ENCODE results near the gene PSMB2. TPM values are rescaled to one million over a fixed set of nuclear protein-coding genes. Genes with fewer than 3 reads are reported as not detected.
A peak's percentile ranks its signal among the peaks of the same experiment; 100 is the strongest.

The PSMB2 gene
- total and polyA plus RNA-seq, 4 donors = 26.3 to 99.6 (median 62.5) TPM

DNA sequence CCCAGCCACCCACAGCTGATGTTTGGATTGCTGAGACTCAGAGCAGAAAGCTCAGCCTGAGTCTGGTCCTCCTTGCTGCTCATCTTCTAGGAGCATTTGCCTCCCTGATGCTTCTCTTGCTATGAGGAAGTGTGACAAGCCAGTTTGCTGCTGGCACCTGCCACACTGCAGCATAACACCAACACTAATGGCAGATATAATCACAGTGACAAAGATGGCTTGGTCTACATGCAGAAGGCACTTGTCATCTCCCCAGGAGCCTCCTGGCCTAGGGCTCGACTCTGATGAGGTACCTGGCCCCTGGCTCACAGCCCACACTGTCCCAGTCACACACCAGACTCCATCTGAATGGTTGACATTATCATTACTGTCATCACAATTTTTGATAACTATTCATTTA, 13.9 kb upstream of the PSMB2 start:
- WGBS (ENCODE audit: insufficient coverage) = 30% methylated on average over 1 of the region's 1 CpG
- Histone ChIP-seq H3K36me3 (ENCODE audit: control insufficient read depth, insufficient read depth, low read length) (no peaks in the 10 kb centered on the region), H3K27ac (ENCODE audit: low read depth, low read length) (no peak overlapping the region), H3K9me3 (ENCODE audit: control insufficient read depth, insufficient read depth, low read length) (no peaks in the 10 kb centered on the region), H3K4me3 (ENCODE audit: low read depth, low read length) (no peak overlapping the region), H3K27me3 (ENCODE audit: control insufficient read depth, insufficient read depth, low read length) (peaks cover 10% of the 10 kb centered on the region), H3K4me1 (ENCODE audit: control insufficient read depth, insufficient read depth, low read length) (no peaks in the 10 kb centered on the region)
- DNase-seq (ENCODE audit: low read depth in 4 of 6, low spot score in 6 of 6) = no peak

DNA sequence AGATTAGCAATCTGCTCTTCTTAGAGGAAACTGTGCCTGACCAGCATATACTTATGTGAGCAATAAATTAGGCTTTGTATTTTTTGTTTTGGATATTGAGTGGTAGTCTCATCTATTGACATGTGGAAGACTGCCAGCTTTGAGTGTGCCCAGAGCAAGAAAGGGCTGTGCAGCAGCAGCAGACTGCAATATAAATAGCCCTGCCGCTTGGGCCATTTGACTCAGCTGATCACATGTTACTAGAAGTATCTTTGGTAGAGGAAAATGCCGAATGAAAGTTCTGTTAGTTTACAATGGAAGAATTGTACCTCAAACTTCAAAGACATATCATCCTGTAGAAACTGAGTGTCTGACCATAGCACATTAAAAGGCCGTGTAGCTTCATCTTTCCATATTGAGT, 9.1 kb upstream of the PSMB2 start:
- WGBS (ENCODE audit: insufficient coverage) = 17% methylated on average over 1 of the region's 3 CpGs
- Histone ChIP-seq H3K27me3 (ENCODE audit: control insufficient read depth, insufficient read depth, low read length) (peaks cover 17% of the 10 kb centered on the region), H3K4me1 (ENCODE audit: control insufficient read depth, insufficient read depth, low read length) (no peaks in the 10 kb centered on the region), H3K9me3 (ENCODE audit: control insufficient read depth, insufficient read depth, low read length) (no peaks in the 10 kb centered on the region), H3K27ac (ENCODE audit: low read depth, low read length) (no peak overlapping the region), H3K36me3 (ENCODE audit: control insufficient read depth, insufficient read depth, low read length) (no peaks in the 10 kb centered on the region), H3K4me3 (ENCODE audit: low read depth, low read length) (no peak overlapping the region)
- DNase-seq (ENCODE audit: low read depth in 4 of 6, low spot score in 6 of 6) = no peak

DNA sequence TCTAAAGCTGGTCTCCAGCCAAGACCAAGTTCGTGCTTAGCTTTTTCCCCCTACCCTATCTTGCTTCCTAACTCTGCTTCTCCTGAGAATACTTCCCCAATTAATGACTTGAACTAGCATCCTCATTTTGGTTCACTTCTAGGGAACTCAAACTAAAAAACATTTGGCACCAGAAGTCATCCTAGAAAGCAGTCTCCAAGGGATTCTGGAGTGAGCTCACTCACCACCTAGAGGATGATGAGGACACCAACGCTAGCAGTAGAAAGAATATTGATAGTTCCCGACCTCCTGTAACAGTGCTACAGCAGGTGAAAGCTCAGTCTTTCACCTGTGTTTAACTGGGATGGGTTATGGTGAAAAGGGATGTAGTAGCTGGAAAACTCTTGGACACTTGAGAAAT, 4.7 kb upstream of the PSMB2 start:
- Histone ChIP-seq H3K36me3 (ENCODE audit: control insufficient read depth, insufficient read depth, low read length) (no peaks in the 10 kb centered on the region), H3K9me3 (ENCODE audit: control insufficient read depth, insufficient read depth, low read length) (no peaks in the 10 kb centered on the region), H3K4me1 (ENCODE audit: control insufficient read depth, insufficient read depth, low read length) (peaks cover 5% of the 10 kb centered on the region), H3K4me3 (ENCODE audit: low read depth, low read length) (no peak overlapping the region), H3K27ac (ENCODE audit: low read depth, low read length) (no peak overlapping the region), H3K27me3 (ENCODE audit: control insufficient read depth, insufficient read depth, low read length) (peaks cover 7% of the 10 kb centered on the region)
- 76% methylated on average over 1 of the region's 3 CpGs for WGBS (ENCODE audit: insufficient coverage)
- no peak for DNase-seq (ENCODE audit: low read depth in 4 of 6, low spot score in 6 of 6)

DNA sequence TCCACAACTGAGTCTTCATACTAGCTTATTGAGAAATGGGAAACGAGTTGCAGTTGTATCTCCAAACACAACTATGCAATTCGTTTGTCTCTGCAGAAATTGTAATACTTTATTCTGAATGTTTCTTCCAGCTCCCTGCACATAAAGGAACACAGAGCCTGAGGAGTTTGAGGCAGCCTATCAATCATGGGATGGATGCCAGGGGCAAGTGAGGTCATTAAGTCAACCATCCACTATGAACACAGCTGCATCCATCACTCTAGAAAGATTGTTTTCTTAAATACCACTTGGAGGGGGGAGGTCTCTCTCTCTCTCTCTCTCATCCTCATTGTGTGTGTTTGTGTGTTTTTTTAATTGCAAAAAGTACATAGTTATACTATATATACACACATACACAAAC, 2.9 kb upstream of the PSMB2 start:
- Histone ChIP-seq H3K9me3 (ENCODE audit: control insufficient read depth, insufficient read depth, low read length) (no peaks in the 10 kb centered on the region), H3K27me3 (ENCODE audit: control insufficient read depth, insufficient read depth, low read length) (peaks cover 7% of the 10 kb centered on the region), H3K27ac (ENCODE audit: low read depth, low read length) (no peak overlapping the region), H3K4me1 (ENCODE audit: control insufficient read depth, insufficient read depth, low read length) (peaks cover 10% of the 10 kb centered on the region), H3K36me3 (ENCODE audit: control insufficient read depth, insufficient read depth, low read length) (no peaks in the 10 kb centered on the region), H3K4me3 (ENCODE audit: low read depth, low read length) (no peak overlapping the region)
- no CpG with 5 or more reads among the region's 2 CpGs for WGBS (ENCODE audit: insufficient coverage)
- no peak for DNase-seq (ENCODE audit: low read depth in 4 of 6, low spot score in 6 of 6)

DNA sequence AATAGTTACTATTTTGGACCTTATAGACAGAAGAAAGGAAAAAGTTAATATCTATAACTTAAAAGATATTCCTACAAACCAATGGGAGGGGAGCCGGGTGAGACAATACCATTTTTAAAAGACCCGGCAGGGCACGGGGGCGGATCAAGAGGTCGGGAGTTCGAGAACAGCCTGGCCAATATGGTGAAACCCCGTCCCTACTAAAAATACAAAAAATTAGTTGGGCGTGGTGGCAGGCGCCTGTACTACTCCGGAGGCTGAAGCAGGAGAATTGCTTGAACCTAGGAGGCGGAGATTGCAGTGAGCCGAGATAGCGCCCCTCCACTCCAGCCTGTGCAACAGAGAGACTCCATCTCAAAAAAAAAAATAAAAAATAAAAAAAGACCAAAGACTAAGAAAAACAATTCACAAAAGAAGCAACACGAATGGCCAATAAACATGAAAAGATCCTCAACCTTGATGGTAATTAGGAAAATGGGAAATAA, 1.2 kb upstream of the PSMB2 start:
- DNase-seq (ENCODE audit: low read depth in 4 of 6, low spot score in 6 of 6) = no peak
- no peaks in the 10 kb centered on the region for H3K36me3 ChIP-seq (ENCODE audit: control insufficient read depth, insufficient read depth, low read length)
- peak overlapping the region; percentile 43 for H3K27ac ChIP-seq (ENCODE audit: low read depth, low read length)
- H3K27me3 ChIP-seq (ENCODE audit: control insufficient read depth, insufficient read depth, low read length) = peaks cover 7% of the 10 kb centered on the region
- no peaks in the 10 kb centered on the region for H3K9me3 ChIP-seq (ENCODE audit: control insufficient read depth, insufficient read depth, low read length)
- WGBS (ENCODE audit: insufficient coverage) = 78% methylated on average over 6 of the region's 14 CpGs
- peak overlapping the region; percentile 94 for H3K4me3 ChIP-seq (ENCODE audit: low read depth, low read length)
- peaks cover 10% of the 10 kb centered on the region for H3K4me1 ChIP-seq (ENCODE audit: control insufficient read depth, insufficient read depth, low read length)

DNA sequence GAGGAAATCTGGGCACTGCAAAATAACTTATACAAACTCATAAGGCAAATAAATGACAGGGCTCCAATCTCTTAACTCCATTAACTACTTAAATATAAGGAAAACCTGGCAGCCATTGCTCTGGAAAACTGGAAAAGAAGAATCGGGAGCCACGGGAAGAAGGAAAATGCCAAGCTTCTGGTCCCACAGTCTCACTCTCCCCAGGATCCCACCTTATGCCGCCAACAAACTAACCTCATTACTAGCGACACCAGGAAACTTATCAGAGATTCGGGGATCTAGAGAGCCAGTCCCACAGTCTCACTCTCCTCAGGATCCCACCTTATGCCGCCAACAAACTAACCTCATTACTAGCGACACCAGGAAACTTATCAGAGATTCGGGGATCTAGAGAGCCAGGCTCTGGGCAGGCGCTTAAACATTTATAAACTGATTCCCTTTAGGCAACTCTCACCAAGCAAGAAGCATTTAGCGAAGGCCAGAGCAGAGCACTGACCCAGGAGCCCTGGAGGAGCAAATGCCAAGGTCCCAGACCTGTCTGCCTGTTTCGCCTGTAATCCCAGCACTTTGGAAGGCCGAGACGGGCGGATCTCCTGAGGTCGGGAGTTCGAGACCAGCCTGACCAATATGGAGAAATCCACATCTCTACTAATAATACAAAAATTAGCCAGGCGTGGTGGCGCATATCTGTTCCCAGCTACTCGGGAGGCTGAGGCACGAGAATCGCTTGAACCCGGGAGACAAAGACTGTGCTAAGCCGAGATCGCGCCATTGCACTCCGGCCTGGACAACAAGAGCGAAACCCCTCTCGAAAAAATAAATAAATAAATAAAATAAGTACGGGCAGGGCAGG, 720 bp downstream of the PSMB2 start:
- WGBS (ENCODE audit: insufficient coverage) = 26% methylated on average over 22 of the region's 29 CpGs
- H3K36me3 ChIP-seq (ENCODE audit: control insufficient read depth, insufficient read depth, low read length) = no peaks in the 10 kb centered on the region
- peaks cover 10% of the 10 kb centered on the region for H3K4me1 ChIP-seq (ENCODE audit: control insufficient read depth, insufficient read depth, low read length)
- peak overlapping the region; percentile 92 for H3K27ac ChIP-seq (ENCODE audit: low read depth, low read length)
- no peaks in the 10 kb centered on the region for H3K27me3 ChIP-seq (ENCODE audit: control insufficient read depth, insufficient read depth, low read length)
- DNase-seq (ENCODE audit: low read depth in 4 of 6, low spot score in 6 of 6) = no peak
- H3K9me3 ChIP-seq (ENCODE audit: control insufficient read depth, insufficient read depth, low read length) = no peaks in the 10 kb centered on the region
- peak overlapping the region; percentile 94 for H3K4me3 ChIP-seq (ENCODE audit: low read depth, low read length)

DNA sequence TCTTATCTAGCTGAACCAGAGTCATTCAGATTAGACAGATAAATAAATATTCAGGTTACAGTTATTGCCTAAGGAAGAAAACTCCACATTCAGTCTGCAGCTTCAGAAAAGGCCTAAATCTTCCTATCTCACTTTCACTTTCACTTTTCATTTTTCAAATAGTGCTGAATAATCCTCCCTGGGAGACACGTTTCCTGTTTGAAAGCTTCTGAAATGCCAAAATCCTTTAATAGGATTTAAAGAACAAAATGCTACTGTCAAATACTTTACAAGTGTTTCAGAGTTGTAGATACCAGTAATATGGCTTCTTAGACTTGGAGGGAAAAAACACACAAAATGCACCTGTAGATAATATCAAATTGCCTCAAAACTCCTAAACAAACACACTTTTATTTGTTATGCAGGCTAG, 3.9 kb downstream of the PSMB2 start:
- Histone ChIP-seq H3K27ac (ENCODE audit: low read depth, low read length) (no peak overlapping the region), H3K27me3 (ENCODE audit: control insufficient read depth, insufficient read depth, low read length) (no peaks in the 10 kb centered on the region), H3K9me3 (ENCODE audit: control insufficient read depth, insufficient read depth, low read length) (no peaks in the 10 kb centered on the region), H3K4me3 (ENCODE audit: low read depth, low read length) (no peak overlapping the region), H3K4me1 (ENCODE audit: control insufficient read depth, insufficient read depth, low read length) (peaks cover 7% of the 10 kb centered on the region), H3K36me3 (ENCODE audit: control insufficient read depth, insufficient read depth, low read length) (peaks cover 19% of the 10 kb centered on the region)
- WGBS (ENCODE audit: insufficient coverage) = no CpG with 5 or more reads among the region's 1 CpG
- DNase-seq (ENCODE audit: low read depth in 4 of 6, low spot score in 6 of 6) = no peak

DNA sequence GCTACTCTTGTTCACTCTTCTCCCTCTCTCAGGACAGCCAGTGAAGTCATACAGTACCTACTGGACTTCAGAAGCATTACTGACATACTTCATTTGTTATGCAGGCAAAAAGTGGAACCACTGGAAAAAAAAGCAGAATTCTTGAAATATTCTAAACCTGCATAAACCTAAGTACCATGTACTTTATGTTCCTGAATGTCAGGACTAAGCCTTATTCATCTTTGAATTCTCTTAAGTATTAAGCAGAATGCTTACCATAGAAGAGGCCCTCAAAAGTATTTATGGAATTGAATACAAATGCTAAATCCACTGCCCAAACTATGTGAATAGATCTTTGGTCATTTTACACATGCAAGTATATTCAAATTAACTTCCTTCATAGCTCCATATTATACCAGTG, 7.8 kb downstream of the PSMB2 start:
- Histone ChIP-seq H3K9me3 (ENCODE audit: control insufficient read depth, insufficient read depth, low read length) (no peaks in the 10 kb centered on the region), H3K27ac (ENCODE audit: low read depth, low read length) (no peak overlapping the region), H3K4me3 (ENCODE audit: low read depth, low read length) (no peak overlapping the region), H3K36me3 (ENCODE audit: control insufficient read depth, insufficient read depth, low read length) (peaks cover 28% of the 10 kb centered on the region), H3K4me1 (ENCODE audit: control insufficient read depth, insufficient read depth, low read length) (no peaks in the 10 kb centered on the region), H3K27me3 (ENCODE audit: control insufficient read depth, insufficient read depth, low read length) (no peaks in the 10 kb centered on the region)
- no peak for DNase-seq (ENCODE audit: low read depth in 4 of 6, low spot score in 6 of 6)

DNA sequence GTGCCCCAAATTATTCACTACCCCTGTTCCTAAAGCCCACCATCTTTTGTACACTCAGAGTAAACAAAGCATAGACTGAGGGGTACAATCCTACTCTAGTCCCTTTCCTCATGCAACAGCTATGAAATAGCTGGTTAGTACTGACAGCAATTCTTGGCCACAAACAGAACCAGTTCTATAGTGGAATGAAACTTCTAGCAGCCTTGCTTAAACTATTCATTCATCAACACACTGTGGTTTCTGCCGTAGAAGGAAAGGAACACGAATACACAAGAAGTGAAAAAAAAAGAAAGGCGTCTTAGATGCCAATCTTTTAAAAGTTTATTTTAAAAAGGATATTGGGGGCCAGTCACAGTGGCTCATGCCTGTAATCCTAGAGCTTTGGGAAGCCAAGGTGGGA, 9.9 kb downstream of the PSMB2 start:
- Histone ChIP-seq H3K4me1 (ENCODE audit: control insufficient read depth, insufficient read depth, low read length) (no peaks in the 10 kb centered on the region), H3K27ac (ENCODE audit: low read depth, low read length) (no peak overlapping the region), H3K36me3 (ENCODE audit: control insufficient read depth, insufficient read depth, low read length) (peaks cover 32% of the 10 kb centered on the region), H3K9me3 (ENCODE audit: control insufficient read depth, insufficient read depth, low read length) (no peaks in the 10 kb centered on the region), H3K27me3 (ENCODE audit: control insufficient read depth, insufficient read depth, low read length) (no peaks in the 10 kb centered on the region), H3K4me3 (ENCODE audit: low read depth, low read length) (no peak overlapping the region)
- no peak for DNase-seq (ENCODE audit: low read depth in 4 of 6, low spot score in 6 of 6)
- 100% methylated on average over 1 of the region's 3 CpGs for WGBS (ENCODE audit: insufficient coverage)

DNA sequence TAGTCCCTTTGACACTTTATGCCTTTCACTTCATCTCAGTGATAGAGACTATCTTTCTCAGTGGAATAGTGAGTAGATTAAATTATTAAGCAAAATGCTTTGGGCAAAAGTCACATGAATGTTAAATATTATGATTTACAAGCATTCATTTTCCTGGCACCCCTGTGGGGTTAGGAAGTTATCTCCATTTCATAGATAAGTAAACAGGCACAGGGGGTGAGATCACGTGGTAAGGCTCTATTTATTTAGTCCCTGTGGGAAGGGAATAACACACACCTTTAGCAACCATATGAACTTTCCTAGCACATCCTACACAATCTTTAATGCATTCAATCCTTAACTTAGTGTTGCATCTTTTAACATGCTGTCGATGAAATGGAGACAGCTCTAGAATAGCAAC, 12.3 kb downstream of the PSMB2 start:
- DNase-seq (ENCODE audit: low read depth in 4 of 6, low spot score in 6 of 6) = no peak
- Histone ChIP-seq H3K9me3 (ENCODE audit: control insufficient read depth, insufficient read depth, low read length) (no peaks in the 10 kb centered on the region), H3K36me3 (ENCODE audit: control insufficient read depth, insufficient read depth, low read length) (peaks cover 25% of the 10 kb centered on the region), H3K27ac (ENCODE audit: low read depth, low read length) (no peak overlapping the region), H3K4me3 (ENCODE audit: low read depth, low read length) (no peak overlapping the region), H3K27me3 (ENCODE audit: control insufficient read depth, insufficient read depth, low read length) (no peaks in the 10 kb centered on the region), H3K4me1 (ENCODE audit: control insufficient read depth, insufficient read depth, low read length) (no peaks in the 10 kb centered on the region)
- no CpG with 5 or more reads among the region's 2 CpGs for WGBS (ENCODE audit: insufficient coverage)
